GM19025 (cell line): ENCODE measurements around the gene AKR1B15.

Source experiments
- ATAC-seq: cut with Tn5 transposase; IDR thresholded peaks from one replicate; pipeline ENCODE4 v1.9.1; 2021; ENCODE audit warnings: mild to moderate bottlenecking, low read depth, moderate library complexity; ENCODE audit not compliant: unreplicated experiment

AKR1B15 gene

DNA sequence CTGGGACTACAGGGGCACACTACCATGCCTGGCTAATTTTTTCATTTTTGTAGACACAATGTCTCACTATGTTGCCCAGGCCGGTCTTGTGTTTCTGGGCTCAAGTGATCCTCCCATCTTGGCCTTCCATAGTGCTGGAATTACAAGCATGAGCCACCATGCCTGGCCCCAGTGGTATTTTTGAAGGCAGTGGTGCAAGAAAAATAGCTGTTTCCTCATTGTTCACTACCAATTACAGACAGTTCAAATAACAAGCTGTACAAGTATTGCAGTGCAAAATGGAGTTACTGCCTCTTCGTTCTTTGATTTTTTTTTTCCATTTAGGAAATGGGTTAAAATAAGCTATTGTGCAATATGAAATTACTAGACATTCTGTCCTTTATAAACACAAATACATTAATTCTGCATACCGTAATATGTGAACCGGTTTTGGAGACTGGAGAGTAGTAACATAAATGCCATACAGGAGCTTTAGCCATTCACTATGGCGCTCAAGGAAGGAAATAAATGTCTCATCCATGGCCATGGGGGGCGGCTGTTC is 62.8 kb downstream of the AKR1B15 start:
- ATAC-seq: no peak

DNA sequence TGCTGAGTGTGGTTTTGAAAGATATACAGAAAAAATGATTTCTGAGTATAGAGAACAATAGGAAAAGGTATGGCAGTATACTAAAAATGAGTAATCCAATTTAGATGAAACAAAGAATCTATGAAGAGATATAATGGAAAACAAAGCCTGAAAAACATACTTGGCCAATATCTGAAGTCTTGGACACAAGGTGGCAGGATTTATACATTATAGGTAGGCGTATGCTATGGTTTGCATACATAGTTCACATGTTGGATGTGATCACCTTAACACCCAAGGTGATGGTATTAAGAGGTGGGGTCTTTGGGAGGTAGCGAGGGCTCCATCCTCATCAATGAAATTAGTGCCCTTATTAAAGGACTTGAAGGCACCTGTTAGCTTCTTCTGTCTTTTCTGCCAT is 63.3 kb downstream of the AKR1B15 start:
- ATAC-seq: no peak

DNA sequence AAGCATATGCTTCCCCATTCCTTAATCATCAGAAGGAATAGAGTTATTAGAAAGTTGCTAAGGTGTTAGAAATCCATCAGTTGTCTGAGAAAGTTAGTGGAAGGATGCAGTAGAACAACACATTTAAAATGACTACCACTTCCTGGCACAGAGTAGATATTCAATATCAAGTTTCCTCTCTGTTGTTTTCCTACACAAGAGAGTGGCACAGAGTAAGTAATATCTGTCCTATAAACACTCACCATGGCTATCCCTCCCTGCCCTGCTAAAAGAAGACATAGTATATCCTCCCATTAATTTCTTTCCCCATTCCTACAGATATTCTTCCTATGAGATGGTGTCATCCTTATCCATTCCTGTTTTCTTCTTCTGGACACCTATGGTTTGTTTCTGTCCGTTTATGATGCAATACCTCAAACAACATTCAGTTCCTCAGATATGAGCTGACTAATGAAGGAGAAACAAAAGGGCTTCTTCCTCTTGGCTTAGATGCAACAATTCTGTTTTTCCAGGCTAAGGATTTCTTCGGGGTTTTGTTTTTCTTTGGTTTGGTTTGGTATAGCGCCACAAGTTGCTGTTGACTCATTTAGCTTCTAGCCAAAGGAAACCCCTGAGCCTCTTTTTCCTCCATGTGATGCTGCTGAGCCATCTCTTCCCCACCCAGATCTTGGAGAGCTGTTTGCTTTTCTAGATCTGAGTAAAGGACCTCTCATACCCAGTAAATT is 64.9 kb downstream of the AKR1B15 start:
- no peak for ATAC-seq

DNA sequence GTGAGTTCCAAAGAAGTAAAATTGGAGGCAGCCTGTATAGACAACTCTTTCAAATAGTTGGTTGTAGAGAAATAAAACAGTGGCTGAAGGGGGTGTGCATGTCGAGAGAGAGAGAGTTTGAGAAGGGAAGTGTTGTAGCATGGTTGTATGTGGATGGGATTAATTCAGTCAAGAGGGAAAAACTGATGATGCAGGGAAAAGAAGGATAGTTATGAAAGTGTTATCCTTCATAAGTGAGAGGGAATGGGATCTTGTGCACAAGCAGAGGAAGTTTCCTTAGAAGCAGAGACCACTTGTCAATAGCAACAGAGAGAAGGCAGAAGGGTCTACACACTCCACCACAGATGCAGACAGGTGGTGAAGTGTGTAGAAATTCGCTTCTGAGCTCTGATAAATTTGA is 67.7 kb downstream of the AKR1B15 start:
- ATAC-seq: no peak

DNA sequence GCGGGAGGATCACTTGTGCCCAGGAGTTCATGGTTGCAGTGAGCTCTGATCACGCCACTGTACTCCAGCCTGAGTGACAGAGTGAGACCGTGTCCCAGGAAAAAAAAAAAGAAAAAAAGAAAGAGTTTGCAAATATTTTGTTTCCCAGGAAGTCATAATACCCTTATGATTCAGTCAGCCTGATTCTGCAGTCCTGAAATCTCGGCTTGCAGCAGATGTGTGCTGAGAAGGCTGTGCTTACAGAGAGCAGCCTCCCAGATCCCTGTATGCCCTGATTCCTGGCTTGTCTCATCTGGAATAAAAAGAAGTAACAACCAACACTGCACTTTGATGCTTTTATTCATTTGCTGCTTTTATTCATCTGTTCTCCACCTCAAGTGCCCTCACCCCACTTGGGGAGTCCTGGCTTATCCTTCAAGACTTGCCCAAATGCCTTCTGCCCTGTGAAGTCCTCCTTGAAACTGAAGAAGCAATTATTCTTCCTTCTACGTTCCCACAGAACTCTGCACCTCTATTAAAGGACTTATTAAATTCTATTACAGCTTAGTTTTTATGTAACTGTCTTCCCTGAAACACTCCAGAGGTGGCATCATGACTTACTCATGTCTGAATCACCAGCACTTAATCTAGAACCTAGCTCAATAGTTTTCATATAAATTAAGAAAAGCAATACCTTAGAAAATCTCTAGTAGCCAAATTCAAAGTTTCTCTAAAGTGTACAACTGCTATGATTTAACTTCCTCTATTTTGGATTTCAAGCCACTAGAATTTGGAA is 70.0 kb downstream of the AKR1B15 start:
- ATAC-seq: no peak

DNA sequence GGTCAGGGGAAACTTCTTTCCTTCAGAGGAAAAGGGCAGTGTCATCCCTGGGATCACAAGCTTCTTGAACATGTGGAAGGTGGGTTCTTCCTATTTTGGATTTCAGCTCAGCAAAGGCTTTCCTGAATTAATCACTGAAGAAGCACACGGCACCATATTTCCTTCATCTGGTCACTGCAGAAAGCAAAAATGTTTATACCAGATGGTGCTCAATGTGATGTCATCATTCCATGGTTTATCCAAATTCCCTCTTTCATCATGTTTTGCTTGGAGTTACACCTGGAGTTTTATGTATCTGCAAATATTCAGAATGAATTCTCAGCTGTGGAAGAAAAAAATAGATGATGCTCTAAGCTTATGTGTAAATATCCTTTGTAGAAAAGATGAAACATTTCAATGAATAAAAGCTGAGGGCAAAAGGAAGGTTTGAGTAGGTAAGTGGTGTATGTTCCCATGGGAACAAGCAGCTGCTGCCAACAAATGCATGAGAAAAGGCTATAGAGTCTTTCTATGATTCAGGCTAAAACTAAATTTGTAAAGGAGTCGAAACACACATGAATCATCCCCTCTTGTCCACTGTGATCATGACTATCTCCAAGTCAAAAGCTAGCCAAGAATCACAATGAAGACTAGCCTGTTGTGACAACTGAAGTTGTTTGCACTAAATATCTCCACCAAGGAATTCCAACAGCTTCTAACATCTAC is 70.9 kb downstream of the AKR1B15 start:
- no peak for ATAC-seq

DNA sequence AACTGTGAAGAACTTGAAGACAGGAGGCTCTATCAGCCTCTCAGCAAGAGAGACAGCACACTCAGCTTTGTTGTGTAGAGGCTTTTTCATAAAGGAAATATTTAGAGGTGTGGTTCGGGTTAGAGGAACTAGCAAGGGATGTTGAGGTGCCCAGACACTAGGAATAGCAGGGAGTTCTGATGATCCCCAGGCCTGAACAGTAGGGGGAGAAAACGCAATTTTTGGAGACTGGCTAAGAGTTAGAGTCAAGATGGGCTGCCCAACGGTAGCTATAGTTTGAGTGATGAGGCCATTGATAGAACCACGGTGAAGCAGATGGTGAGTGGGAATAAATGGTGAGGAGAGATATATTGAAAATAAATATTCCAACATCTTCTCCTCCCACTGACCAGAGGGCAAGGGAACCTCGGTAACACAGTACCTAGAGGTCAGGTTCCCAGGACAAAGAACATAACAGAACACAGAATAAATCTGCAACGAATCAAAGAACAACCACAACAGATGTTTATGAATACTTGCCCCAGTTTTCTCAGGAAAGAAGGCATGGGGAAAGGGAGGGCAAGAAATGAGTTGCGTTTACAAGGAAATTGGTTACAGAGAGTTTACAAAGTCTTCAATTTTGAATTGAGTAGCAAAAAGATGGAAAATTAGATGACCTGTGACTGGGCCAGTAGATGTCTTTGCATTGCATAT is 73.5 kb downstream of the AKR1B15 start:
- ATAC-seq: no peak

DNA sequence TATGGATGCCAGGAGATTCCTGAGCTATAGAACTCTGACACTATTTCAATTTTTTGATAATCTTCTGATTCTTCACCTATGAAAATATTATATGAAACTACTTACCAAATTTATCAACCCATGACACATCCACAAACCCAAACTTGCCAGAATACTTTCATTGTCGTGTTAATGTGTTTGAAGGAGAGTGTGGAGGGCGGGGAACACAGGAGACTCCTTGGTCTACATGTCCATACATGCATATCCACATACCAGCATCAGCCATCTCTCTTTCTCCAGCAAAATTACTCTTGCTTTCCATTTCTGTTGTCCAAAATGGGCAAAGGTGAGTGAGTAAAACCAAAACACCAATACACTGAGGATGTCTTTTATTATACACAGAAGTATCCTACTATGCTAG is 74.3 kb downstream of the AKR1B15 start:
- ATAC-seq: no peak

DNA sequence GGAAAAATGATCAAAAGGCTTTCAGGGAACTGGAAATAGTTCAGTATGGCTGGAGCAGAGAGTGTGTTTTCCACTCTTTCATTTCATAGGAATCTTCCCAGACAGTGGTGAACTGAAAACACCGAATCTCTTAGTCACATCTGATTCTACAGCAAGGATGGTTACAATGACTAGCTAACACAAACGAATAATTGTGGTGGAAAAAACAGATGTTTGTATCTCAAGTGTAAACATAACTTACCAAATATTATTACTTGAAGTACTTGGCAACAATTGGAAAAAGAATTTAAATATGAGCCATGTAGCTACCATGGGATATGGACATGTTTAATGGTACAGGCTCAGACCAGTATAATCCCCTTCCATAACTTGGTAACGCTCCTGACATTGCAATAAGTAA is 76.6 kb downstream of the AKR1B15 start:
- no peak for ATAC-seq

DNA sequence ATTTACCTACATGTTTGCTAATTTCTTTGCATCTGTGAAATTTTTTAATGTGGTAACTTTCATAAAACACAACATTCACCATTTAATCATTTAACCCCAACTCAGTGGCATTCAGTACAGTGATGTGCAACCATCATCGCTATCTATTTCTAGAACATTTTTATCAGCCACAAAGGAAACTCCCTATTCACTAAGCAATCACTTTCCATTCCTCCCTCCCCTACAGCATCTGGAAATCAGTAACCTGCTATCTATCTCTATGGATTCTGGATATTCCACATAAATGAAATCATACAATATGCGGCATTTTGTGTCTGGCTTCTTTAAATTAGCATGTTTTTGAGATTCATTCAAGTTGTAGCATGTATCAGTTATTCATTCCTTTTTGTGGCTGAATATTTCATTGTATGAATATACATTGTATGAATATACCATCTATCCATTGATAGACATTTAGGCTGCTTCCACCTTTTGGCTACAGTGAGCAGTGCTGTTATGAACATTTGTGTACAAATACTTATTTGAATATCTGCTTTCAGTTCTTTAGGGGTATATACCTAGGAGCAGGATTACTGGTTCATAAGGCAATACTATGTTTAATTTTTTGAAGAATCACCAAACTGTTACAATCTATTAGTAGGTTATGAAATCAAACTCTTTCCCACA is 78.3 kb downstream of the AKR1B15 start:
- no peak for ATAC-seq

DNA sequence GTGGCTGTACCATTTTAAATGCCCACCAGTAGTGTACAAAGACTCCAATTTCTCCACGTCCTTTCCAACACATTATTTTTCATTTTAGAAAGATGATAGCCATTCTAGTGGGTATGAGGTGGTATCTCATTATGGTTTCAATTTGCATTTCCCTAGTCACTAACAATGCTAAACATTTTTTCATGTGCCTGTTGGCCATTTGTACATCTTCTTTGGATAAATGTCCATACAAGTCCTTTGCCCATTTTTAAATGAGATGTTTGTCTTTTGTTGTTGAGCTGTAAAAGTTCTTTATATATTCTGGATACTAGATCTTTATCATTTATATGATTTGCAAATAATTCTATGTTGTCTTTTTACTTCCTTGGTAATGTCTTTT is 78.9 kb downstream of the AKR1B15 start:
- no peak for ATAC-seq

DNA sequence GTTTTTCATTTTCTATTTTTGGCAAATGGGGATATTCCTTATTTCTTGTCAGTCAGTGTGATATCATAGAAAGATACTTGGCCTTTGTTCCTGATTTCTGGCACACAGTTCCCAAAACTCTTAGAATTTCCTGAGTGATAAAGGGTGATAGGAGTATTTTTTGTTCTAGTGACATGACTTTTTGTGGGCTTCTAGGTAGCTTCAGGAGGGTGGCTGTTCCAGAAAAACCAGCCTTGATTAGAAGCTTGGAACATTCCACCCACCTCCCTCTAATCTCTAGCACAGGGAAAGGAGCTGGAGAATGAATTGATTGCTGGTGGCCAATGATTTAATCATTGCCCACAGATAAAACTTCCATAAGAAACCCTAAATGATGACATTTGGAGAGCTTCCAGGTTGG is 80.5 kb downstream of the AKR1B15 start:
- no peak for ATAC-seq
